Esophagus muscularis mucosa (tissue), 4 donors: ENCODE measurements around the gene HDLBP. TPM values are rescaled to one million over a fixed set of nuclear protein-coding genes. Genes with fewer than 3 reads are reported as not detected.

Experiments used
- DNase-seq: peaks from one replicate; pipeline ENCODE4 v3.0.0-alpha.2; 2017; ENCODE audit errors: extremely low spot score
- H3K27ac ChIP-seq, 4 donors: fragments of 200-600 bp; sonication (generic); replicated peaks in 1 of 4; 1 replicate in 3 of 4; 2 replicates in 1 of 4; pipeline ENCODE4 v1.5.1; 2016 to 2019; ENCODE audit warnings: mild to moderate bottlenecking in 1 of 4
- H3K27me3 ChIP-seq, 4 donors: fragments of 200-600 bp; sonication (generic); one replicate each; pipeline versions ENCODE4 v1.5.1 to v1.6.0; 2016 to 2019
- H3K36me3 ChIP-seq, 4 donors: fragments of 200-600 bp; sonication (generic); one replicate each; pipeline ENCODE4 v1.5.1; 2016 to 2019
- H3K4me1 ChIP-seq, 4 donors: fragments of 200-600 bp; sonication (generic); one replicate each; pipeline ENCODE4 v1.5.1; 2016 to 2019
- H3K4me3 ChIP-seq, 4 donors: fragments of 200-600 bp; sonication (generic); 1 replicate in 2 of 4; 2 replicates in 2 of 4; pipeline ENCODE4 v1.5.1; 2016 to 2019; ENCODE audit warnings: mild to moderate bottlenecking in 4 of 4, moderate library complexity in 1 of 4
- H3K9me3 ChIP-seq, 4 donors: fragments of 200-600 bp; sonication (generic); 1 replicate in 3 of 4; 2 replicates in 1 of 4; pipeline ENCODE4 v1.5.1; 2016 to 2019
- CTCF ChIP-seq, 3 experiments: fragments of 200-600 bp in 2 of 3; fragments of 450-650 bp in 1 of 3; sonication (generic) in 2 of 3; IDR thresholded peaks; one replicate each; pipeline ENCODE4 v1.5.1; 2017 to 2019; ENCODE audit warnings: antibody characterized with exemption in 3 of 3, mild to moderate bottlenecking in 2 of 3, moderate library complexity in 1 of 3
- EP300 ChIP-seq: sonication (generic); formaldehyde crosslinking; IDR thresholded peaks from one replicate; pipeline ENCODE4 v1.6.1; 2017; ENCODE audit warnings: antibody characterized with exemption
- POLR2A ChIP-seq: fragments of 450-650 bp; IDR thresholded peaks from one replicate; pipeline ENCODE4 v1.6.1; 2017; ENCODE audit warnings: antibody characterized with exemption, moderate library complexity, mild to moderate bottlenecking, low read depth
- POLR2AphosphoS5 ChIP-seq, 2 donors: sonication (generic); formaldehyde crosslinking; IDR thresholded peaks; one replicate each; pipeline ENCODE4 v1.6.1; 2017; ENCODE audit warnings: antibody characterized with exemption in 2 of 2
- WGBS: methylation state at CpG from one replicate; pipeline ENCODE4 v1.1.5; 2018; 5-methylcytosine and 5-hydroxymethylcytosine counted together
- intact Hi-C: fragments of 100-400 bp; cut with DNase I; formaldehyde crosslinking; loops from one replicate; pipeline ENCODE4 v1.15.1; 2023
- total RNA-seq, 4 donors: library from RNA; depleted of rRNA; stranded (reverse); fragments of >200 nt; gene quantifications; one replicate each; pipeline versions ENCODE4 v1.1.0 to v1.2.1, GENCODE V29; 2016

Gene HDLBP
- total RNA-seq, 4 donors from 2014 or later: 263 to 479 (median 304) TPM

GRCh38 chr2:241219030-241219382, 96.5 kb downstream of the HDLBP start:
- H3K36me3 ChIP-seq: no peaks in the 10 kb centered on the region
- no peaks in the 10 kb centered on the region for H3K27me3 ChIP-seq
- DNase-seq: no peak
- intact Hi-C loops: loop anchor here (5.0 kb wide), 1 partner anchor 72 kb away; the partner anchor contains the start of gene PASK
- 62% methylated on average over 4 of the region's 4 CpGs for WGBS
- no peaks in the 10 kb centered on the region for H3K9me3 ChIP-seq
- TF ChIP-seq CTCF (IDR thresholded peaks at IDR 0.05) (no peak), EP300 (no peak), POLR2A (no peak), POLR2AphosphoS5 (IDR thresholded peaks at IDR 0.05) (no peak)
- H3K27ac ChIP-seq: peak overlapping the region in 1 of 4 donors; percentile 77
- peak overlapping the region; percentile 68 to 77 (median 72) for H3K4me3 ChIP-seq
- peaks cover 11 to 35% (median 23%) of the 10 kb centered on the region in 4 donors for H3K4me1 ChIP-seq

- Histone ChIP-seq H3K27me3 (no peaks in the 10 kb centered on the region), H3K4me3 (peak overlapping the region; percentile 68 to 77 (median 72)), H3K27ac (peak overlapping the region; percentile 60 to 77 (median 74)), H3K4me1 (peaks cover 7 to 29% (median 17%) of the 10 kb centered on the region in 4 donors), H3K36me3 (no peaks in the 10 kb centered on the region), H3K9me3 (no peaks in the 10 kb centered on the region)
- WGBS: 1% methylated on average over 26 of the region's 83 CpGs
- no peak for DNase-seq
- TF ChIP-seq POLR2AphosphoS5 (IDR thresholded peaks at IDR 0.05) (peak; percentile 2 to 12), CTCF (IDR thresholded peaks at IDR 0.05) (peak; percentile 10 to 24 (median 17)), EP300 (no peak), POLR2A (no peak)
- intact Hi-C loops: loop anchor here (5.0 kb wide), 1 partner anchor 71 kb away; the partner anchor contains the start of gene PASK
These were observed 97.1 kb downstream of the HDLBP start for GRCh38 chr2:241218131-241219029.

- TF ChIP-seq POLR2AphosphoS5 (IDR thresholded peaks at IDR 0.05): peak; percentile 45 to 46
- TF ChIP-seq CTCF (IDR thresholded peaks at IDR 0.05): peak in 1 of 3 experiments; percentile 3
- no peak for TF ChIP-seq EP300
- intact Hi-C loops: loop anchor here (5.0 kb wide), 1 partner anchor 70 kb away; the partner anchor contains the start of gene PASK
- DNase-seq: no peak
- Histone ChIP-seq H3K9me3 (no peaks in the 10 kb centered on the region), H3K27me3 (no peaks in the 10 kb centered on the region), H3K36me3 (no peaks in the 10 kb centered on the region), H3K4me3 (peak overlapping the region; percentile 53 to 70 (median 60)), H3K27ac (peak overlapping the region; percentile 83 to 94 (median 90)), H3K4me1 (peaks cover 7 to 27% (median 16%) of the 10 kb centered on the region in 4 donors)
- WGBS: 17% methylated on average over 1 of the region's 77 CpGs
These were observed 98.0 kb downstream of the HDLBP start for GRCh38 chr2:241217320-241218031.

GRCh38 chr2:241216211-241216761, 99.2 kb downstream of the HDLBP start:
- no peak overlapping the region for H3K27ac ChIP-seq

More at GRCh38 chr2:241216211-241216761, 99.2 kb downstream of the HDLBP start:
- Histone ChIP-seq H3K4me1 (peaks cover 7 to 27% (median 16%) of the 10 kb centered on the region in 4 donors), H3K4me3 (no peak overlapping the region), H3K36me3 (no peaks in the 10 kb centered on the region), H3K9me3 (no peaks in the 10 kb centered on the region), H3K27me3 (no peaks in the 10 kb centered on the region)
- intact Hi-C loops: loop anchor here (5.0 kb wide), 1 partner anchor 69 kb away; the partner anchor contains the start of gene PASK
- WGBS: 75% methylated on average over 13 of the region's 14 CpGs
- no peak for DNase-seq
- no peak for TF ChIP-seq POLR2A
- no peak for TF ChIP-seq POLR2AphosphoS5 (IDR thresholded peaks at IDR 0.05)
- no peak for TF ChIP-seq EP300
- TF ChIP-seq CTCF (IDR thresholded peaks at IDR 0.05): no peak
